K562 (cell line): ENCODE data around the gene ST14. TPM values are rescaled to one million over a fixed set of nuclear protein-coding genes. Genes with fewer than 3 reads are reported as not detected.

ENCODE experiments used
- ATAC-seq: fragments of 200-7000 bp; cut with Tn5 transposase; 3 replicates; pipeline ENCODE4 v1.9.1; 2020; ENCODE audit warnings: moderate library complexity
- BruUV-seq: library from RNA; stranded (reverse); fragments of 400-500 nt; replicated peaks from 2 replicates; lab custom pipeline; 2021; lab: Mats Ljungman, UMichigan
- CTCF ChIA-PET: fragments of 300-600 bp; formaldehyde crosslinking; extraction: SDS; loops from one replicate; lab custom pipeline; 2021; ENCODE audit warnings: low intra/inter-chr PET ratio; lab: Yijun Ruan, JAX
- POLR2A ChIA-PET: fragments of 300-600, 350-650 bp; sonication (Branson Sonifier 250); formaldehyde crosslinking; extraction: SDS; loops from one replicate; lab custom pipeline; 2021; ENCODE audit warnings: antibody characterized with exemption, inconsistent platforms; lab: Yijun Ruan, JAX
- DNase-seq, 4 experiments: peaks; one replicate each; pipeline versions ENCODE4 v3.0.0 to v3.0.0-alpha.2; 2011 to 2018; ENCODE audit warnings: low spot score in 3 of 4, mixed read lengths in 3 of 4; ENCODE audit errors: extremely low read depth in 1 of 4
- FAIRE-seq: peaks from 2 replicates; lab custom pipeline; 2011; peaks lifted over from hg19 to GRCh38; lab: Jason Lieb, UNC
- H2AFZ ChIP-seq: 2 replicates; pipeline ENCODE4 v1.6.0; 2011; ENCODE audit warnings: low read depth, low read length, control low read depth, inconsistent platforms
- H3K27ac ChIP-seq: fragments of 200-600 bp; 3 replicates; pipeline ENCODE4 v1.8.0; 2011; ENCODE audit warnings: low read depth, mild to moderate bottlenecking, control low read depth, inconsistent platforms, low read length, moderate library complexity, mixed read lengths; ENCODE audit errors: extremely low read depth
- H3K27me3 ChIP-seq, 2 experiments: fragments of 300-600 bp in 1 of 2; 2 replicates in 1 of 2; 3 replicates in 1 of 2; pipeline versions ENCODE4 v1.6.0 to v1.8.0; 2011; ENCODE audit warnings: inconsistent platforms in 2 of 2, low read length in 2 of 2, mild to moderate bottlenecking in 1 of 2, mixed read lengths in 1 of 2, moderate library complexity in 1 of 2; ENCODE audit not compliant: control insufficient read depth in 2 of 2, insufficient read depth in 2 of 2
- H3K36me3 ChIP-seq: fragments of 300-600 bp; 3 replicates; pipeline ENCODE4 v1.8.0; 2011; ENCODE audit warnings: mild to moderate bottlenecking, low read length, inconsistent platforms; ENCODE audit not compliant: control insufficient read depth, insufficient read depth
- H3K4me1 ChIP-seq, 2 experiments: fragments of 200-600 bp in 1 of 2; replicated peaks in 1 of 2; 2 replicates in 1 of 2; 3 replicates in 1 of 2; pipeline versions ENCODE4 v1.5.1 to v1.8.0; 2011; ENCODE audit warnings: inconsistent platforms in 2 of 2, low read length in 2 of 2, mild to moderate bottlenecking in 1 of 2, mixed read lengths in 1 of 2, moderate library complexity in 1 of 2; ENCODE audit not compliant: control insufficient read depth in 2 of 2, insufficient read depth in 2 of 2
- H3K4me2 ChIP-seq: 2 replicates; pipeline ENCODE4 v1.6.1; 2011; ENCODE audit warnings: low read length, control low read depth, inconsistent platforms, mixed read lengths; ENCODE audit not compliant: insufficient read depth
- H3K4me3 ChIP-seq: fragments of 200-600 bp; sonication (generic), shearing (Covaris generic); 2 replicates; pipeline ENCODE4 v1.5.1; 2016; ENCODE audit warnings: control low read depth, inconsistent platforms
- H3K79me2 ChIP-seq: fragments of 200-600 bp; 3 replicates; pipeline ENCODE4 v1.8.0; 2011; ENCODE audit warnings: low read length, inconsistent platforms; ENCODE audit not compliant: control insufficient read depth, insufficient read depth
- H3K9ac ChIP-seq, 2 experiments: 2 replicates each; pipeline versions ENCODE4 v1.6.0 to v1.6.1; 2011; ENCODE audit warnings: low read depth in 2 of 2, low read length in 2 of 2, control low read depth in 1 of 2, inconsistent platforms in 1 of 2, mild to moderate bottlenecking in 1 of 2, mixed read lengths in 1 of 2; ENCODE audit not compliant: insufficient read depth in 1 of 2
- H3K9me1 ChIP-seq: one replicate; pipeline ENCODE4 v1.6.0; 2011; ENCODE audit warnings: inconsistent platforms, mild to moderate bottlenecking, low read length, moderate library complexity; ENCODE audit not compliant: control insufficient read depth, insufficient read depth
- H3K9me3 ChIP-seq: replicated peaks from 2 replicates; pipeline ENCODE4 v1.5.1; 2011; ENCODE audit warnings: low read depth, low read length, inconsistent platforms; ENCODE audit not compliant: control insufficient read depth, insufficient read depth
- H4K20me1 ChIP-seq: replicated peaks from 2 replicates; pipeline ENCODE4 v1.6.1; 2011; ENCODE audit warnings: low read length, inconsistent platforms, mixed read lengths; ENCODE audit not compliant: control insufficient read depth, insufficient read depth
- CBX8 ChIP-seq: fragments of 200-600 bp; sonication (generic); IDR thresholded peaks from 2 replicates; pipeline ENCODE4 v1.6.1; 2012; ENCODE audit warnings: borderline replicate concordance, mixed run types, low read depth, mild to moderate bottlenecking, moderate library complexity, mixed read lengths, low read length, control low read depth, inconsistent platforms; ENCODE audit not compliant: poor library complexity, severe bottlenecking; ENCODE audit errors: extremely low read depth
- E2F3 ChIP-seq: fragments of 250-450 bp; sonication (Bioruptor Pico); IDR thresholded peaks from 2 replicates; pipeline ENCODE4 v1.4.0; 2020; ENCODE audit warnings: mild to moderate bottlenecking
- MBD1 ChIP-seq: fragments of 250-450 bp; sonication (Bioruptor Pico); IDR thresholded peaks from 2 replicates; pipeline ENCODE4 v1.8.0; 2022; ENCODE audit warnings: inconsistent platforms
- POLR2A ChIP-seq: fragments of 450-650 bp; conservative IDR thresholded peaks from 2 replicates; pipeline ENCODE4 v1.6.1; 2016
- ZNF23 ChIP-seq: fragments of 250-450 bp; sonication (Bioruptor Pico); IDR thresholded peaks from 2 replicates; pipeline ENCODE4 v1.4.0; 2020; ENCODE audit warnings: mild to moderate bottlenecking
- ZNF232 ChIP-seq: sonication (generic); formaldehyde crosslinking; IDR thresholded peaks from 2 replicates; pipeline ENCODE4 v1.8.0; 2022; ENCODE audit warnings: mild to moderate bottlenecking, missing genetic modification reagents
- ZNF316 ChIP-seq: fragments of 450-650 bp; IDR thresholded peaks from 2 replicates; pipeline ENCODE4 v1.6.1; 2016
- WGBS: fragments of 100-300 bp; shearing (Covaris generic); methylation state at CpG from one replicate; pipeline ENCODE4 v1.1.6; 2016; ENCODE audit warnings: low coverage, mixed read lengths; ENCODE audit not compliant: insufficient coverage; ENCODE audit errors: missing lambda C conversion rate; 5-methylcytosine and 5-hydroxymethylcytosine counted together
- in situ Hi-C: fragments of 300-500 bp; cut with MboI; formaldehyde crosslinking; loops from 4 replicates; pipeline ENCODE4 v1.15.0; 2018; ENCODE audit warnings: inconsistent platforms, mixed read lengths
- intact Hi-C: fragments of 100-400 bp; cut with micrococcal nuclease; formaldehyde crosslinking; loops from 2 replicates; pipeline ENCODE4 v1.14.2; 2022
- polyA plus RNA-seq, 8 experiments: library from polyadenylated mRNA; depleted of rRNA in 4 of 8; stranded (reverse) in 5 of 8; unstranded in 3 of 8; fragments of >200 nt; fragmentation: Nextera tagmentation in 2 of 8; fragmentation: Illumina TruSeq in 1 of 8; extraction: Ambion mirVana in 2 of 8; extraction: Trizol in 1 of 8; gene quantifications; 2 replicates each; pipeline versions ENCODE4 v1.2.1 to v1.2.3, GENCODE V29; 2011 to 2014; ENCODE audit warnings: inconsistent platforms in 1 of 8, missing spikeins in 1 of 8
- total RNA-seq, 7 experiments: library from RNA; depleted of rRNA in 6 of 7; stranded (reverse); fragments of >200 nt in 6 of 7; fragmentation: Illumina TruSeq in 2 of 7; extraction: Trizol in 2 of 7; gene quantifications; 2 replicates each; pipeline versions ENCODE4 v1.2.1 to v1.2.3, GENCODE V29; 2011 to 2021; ENCODE audit warnings: low replicate concordance in 1 of 7
- TF ChIP-seq, protein P1 (sequence below): sonication (generic); formaldehyde crosslinking; IDR thresholded peaks from 2 replicates; pipeline ENCODE4 v1.8.0; 2022; ENCODE audit warnings: missing genetic modification reagents, mild to moderate bottlenecking, moderate library complexity, borderline replicate concordance
- TF ChIP-seq, protein P2 (sequence below): fragments of 450-650 bp; IDR thresholded peaks from 2 replicates; pipeline ENCODE4 v1.6.1; 2016; ENCODE audit warnings: mild to moderate bottlenecking, moderate library complexity

Gene ST14
- total and polyA plus RNA-seq, 9 of the 15 experiments (the other 6 are each of a cell fraction or from before 2014, with no cell fraction given) = 0.08 to 0.20 TPM; not detected in 7

DNA sequence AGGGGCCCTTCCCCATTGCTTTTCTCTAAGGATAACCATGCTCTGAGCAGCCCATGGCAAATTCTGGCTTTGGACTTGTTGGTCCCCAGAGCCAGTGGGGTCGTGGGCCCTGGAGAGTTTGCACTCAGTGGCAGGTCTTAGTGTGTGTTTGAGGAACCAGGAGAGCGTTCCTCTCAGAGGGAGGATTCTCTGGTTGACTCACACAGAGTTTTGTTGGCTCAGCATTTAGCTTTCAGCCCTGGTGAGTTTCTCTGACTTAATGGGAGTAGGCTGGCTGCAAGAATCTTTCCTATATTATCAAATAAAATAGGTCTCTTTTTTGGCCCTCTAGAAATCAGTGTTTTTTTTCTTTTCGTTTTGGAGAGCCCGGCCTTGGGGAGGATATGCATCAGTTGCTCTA, 20.9 kb downstream of the ST14 start:
- H2AFZ ChIP-seq = no peak overlapping the region
- no peak; the same call in 1 of the 3 replicates for ATAC-seq
- no peak overlapping the region for H3K4me3 ChIP-seq
- no peaks in the 10 kb centered on the region for H3K36me3 ChIP-seq
- no peak overlapping the region for H3K9ac ChIP-seq
- no peaks in the 10 kb centered on the region for H3K9me1 ChIP-seq
- CTCF ChIA-PET = no interaction called here
- no peak overlapping the region for H3K4me2 ChIP-seq
- BruUV-seq = no TSS peak
- intact Hi-C loops (no loop called here), in situ Hi-C loops (no loop called here)
- POLR2A ChIA-PET = no interaction called here
- H3K79me2 ChIP-seq = no peaks in the 10 kb centered on the region
- H3K9me3 ChIP-seq = no peaks in the 10 kb centered on the region
- peaks cover 48 to 70% of the 10 kb centered on the region in 2 experiments for H3K27me3 ChIP-seq
- peaks cover 4% of the 10 kb centered on the region; the same call in 1 of the 2 replicates for H4K20me1 ChIP-seq
- 3% methylated on average over 4 of the region's 4 CpGs for WGBS
- H3K4me1 ChIP-seq = peaks cover 0 to 3% of the 10 kb centered on the region in 2 experiments; a peak in 2 of 5 replicates
- FAIRE-seq = no peak
- DNase-seq = no peak
- no peak overlapping the region for H3K27ac ChIP-seq
- TF ChIP-seq POLR2A = no peak
- TF ChIP-seq, protein P1, sequence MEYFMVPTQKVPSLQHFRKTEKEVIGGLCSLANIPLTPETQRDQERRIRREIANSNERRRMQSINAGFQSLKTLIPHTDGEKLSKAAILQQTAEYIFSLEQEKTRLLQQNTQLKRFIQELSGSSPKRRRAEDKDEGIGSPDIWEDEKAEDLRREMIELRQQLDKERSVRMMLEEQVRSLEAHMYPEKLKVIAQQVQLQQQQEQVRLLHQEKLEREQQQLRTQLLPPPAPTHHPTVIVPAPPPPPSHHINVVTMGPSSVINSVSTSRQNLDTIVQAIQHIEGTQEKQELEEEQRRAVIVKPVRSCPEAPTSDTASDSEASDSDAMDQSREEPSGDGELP (CRISPR knock-in tag) = no peak
- no peak for TF ChIP-seq E2F3 (CRISPR knock-in tag)
- no peak for TF ChIP-seq CBX8
- TF ChIP-seq ZNF232 (CRISPR knock-in tag) = no peak
- TF ChIP-seq ZNF23 (CRISPR knock-in tag) = no peak
- no peak for TF ChIP-seq MBD1 (CRISPR knock-in tag)
- TF ChIP-seq ZNF316 = peak; percentile 65
- TF ChIP-seq, protein P2, sequence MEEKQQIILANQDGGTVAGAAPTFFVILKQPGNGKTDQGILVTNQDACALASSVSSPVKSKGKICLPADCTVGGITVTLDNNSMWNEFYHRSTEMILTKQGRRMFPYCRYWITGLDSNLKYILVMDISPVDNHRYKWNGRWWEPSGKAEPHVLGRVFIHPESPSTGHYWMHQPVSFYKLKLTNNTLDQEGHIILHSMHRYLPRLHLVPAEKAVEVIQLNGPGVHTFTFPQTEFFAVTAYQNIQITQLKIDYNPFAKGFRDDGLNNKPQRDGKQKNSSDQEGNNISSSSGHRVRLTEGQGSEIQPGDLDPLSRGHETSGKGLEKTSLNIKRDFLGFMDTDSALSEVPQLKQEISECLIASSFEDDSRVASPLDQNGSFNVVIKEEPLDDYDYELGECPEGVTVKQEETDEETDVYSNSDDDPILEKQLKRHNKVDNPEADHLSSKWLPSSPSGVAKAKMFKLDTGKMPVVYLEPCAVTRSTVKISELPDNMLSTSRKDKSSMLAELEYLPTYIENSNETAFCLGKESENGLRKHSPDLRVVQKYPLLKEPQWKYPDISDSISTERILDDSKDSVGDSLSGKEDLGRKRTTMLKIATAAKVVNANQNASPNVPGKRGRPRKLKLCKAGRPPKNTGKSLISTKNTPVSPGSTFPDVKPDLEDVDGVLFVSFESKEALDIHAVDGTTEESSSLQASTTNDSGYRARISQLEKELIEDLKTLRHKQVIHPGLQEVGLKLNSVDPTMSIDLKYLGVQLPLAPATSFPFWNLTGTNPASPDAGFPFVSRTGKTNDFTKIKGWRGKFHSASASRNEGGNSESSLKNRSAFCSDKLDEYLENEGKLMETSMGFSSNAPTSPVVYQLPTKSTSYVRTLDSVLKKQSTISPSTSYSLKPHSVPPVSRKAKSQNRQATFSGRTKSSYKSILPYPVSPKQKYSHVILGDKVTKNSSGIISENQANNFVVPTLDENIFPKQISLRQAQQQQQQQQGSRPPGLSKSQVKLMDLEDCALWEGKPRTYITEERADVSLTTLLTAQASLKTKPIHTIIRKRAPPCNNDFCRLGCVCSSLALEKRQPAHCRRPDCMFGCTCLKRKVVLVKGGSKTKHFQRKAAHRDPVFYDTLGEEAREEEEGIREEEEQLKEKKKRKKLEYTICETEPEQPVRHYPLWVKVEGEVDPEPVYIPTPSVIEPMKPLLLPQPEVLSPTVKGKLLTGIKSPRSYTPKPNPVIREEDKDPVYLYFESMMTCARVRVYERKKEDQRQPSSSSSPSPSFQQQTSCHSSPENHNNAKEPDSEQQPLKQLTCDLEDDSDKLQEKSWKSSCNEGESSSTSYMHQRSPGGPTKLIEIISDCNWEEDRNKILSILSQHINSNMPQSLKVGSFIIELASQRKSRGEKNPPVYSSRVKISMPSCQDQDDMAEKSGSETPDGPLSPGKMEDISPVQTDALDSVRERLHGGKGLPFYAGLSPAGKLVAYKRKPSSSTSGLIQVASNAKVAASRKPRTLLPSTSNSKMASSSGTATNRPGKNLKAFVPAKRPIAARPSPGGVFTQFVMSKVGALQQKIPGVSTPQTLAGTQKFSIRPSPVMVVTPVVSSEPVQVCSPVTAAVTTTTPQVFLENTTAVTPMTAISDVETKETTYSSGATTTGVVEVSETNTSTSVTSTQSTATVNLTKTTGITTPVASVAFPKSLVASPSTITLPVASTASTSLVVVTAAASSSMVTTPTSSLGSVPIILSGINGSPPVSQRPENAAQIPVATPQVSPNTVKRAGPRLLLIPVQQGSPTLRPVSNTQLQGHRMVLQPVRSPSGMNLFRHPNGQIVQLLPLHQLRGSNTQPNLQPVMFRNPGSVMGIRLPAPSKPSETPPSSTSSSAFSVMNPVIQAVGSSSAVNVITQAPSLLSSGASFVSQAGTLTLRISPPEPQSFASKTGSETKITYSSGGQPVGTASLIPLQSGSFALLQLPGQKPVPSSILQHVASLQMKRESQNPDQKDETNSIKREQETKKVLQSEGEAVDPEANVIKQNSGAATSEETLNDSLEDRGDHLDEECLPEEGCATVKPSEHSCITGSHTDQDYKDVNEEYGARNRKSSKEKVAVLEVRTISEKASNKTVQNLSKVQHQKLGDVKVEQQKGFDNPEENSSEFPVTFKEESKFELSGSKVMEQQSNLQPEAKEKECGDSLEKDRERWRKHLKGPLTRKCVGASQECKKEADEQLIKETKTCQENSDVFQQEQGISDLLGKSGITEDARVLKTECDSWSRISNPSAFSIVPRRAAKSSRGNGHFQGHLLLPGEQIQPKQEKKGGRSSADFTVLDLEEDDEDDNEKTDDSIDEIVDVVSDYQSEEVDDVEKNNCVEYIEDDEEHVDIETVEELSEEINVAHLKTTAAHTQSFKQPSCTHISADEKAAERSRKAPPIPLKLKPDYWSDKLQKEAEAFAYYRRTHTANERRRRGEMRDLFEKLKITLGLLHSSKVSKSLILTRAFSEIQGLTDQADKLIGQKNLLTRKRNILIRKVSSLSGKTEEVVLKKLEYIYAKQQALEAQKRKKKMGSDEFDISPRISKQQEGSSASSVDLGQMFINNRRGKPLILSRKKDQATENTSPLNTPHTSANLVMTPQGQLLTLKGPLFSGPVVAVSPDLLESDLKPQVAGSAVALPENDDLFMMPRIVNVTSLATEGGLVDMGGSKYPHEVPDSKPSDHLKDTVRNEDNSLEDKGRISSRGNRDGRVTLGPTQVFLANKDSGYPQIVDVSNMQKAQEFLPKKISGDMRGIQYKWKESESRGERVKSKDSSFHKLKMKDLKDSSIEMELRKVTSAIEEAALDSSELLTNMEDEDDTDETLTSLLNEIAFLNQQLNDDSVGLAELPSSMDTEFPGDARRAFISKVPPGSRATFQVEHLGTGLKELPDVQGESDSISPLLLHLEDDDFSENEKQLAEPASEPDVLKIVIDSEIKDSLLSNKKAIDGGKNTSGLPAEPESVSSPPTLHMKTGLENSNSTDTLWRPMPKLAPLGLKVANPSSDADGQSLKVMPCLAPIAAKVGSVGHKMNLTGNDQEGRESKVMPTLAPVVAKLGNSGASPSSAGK = no peak
